Activated naive CD8-positive, alpha-beta T cell treated with anti-CD3 and anti-CD28 coated beads, Interleukin-2, amount 50 U/mL, for 16 hours (primary cell): ENCODE results near the gene PRLH.

Source experiments
- DNase-seq: peaks from one replicate; pipeline ENCODE4 v3.0.0-alpha.2; 2020; ENCODE audit warnings: low read depth, low spot score

PRLH gene

GRCh38 chr2:237566401-237567235 is at the start of gene PRLH:
Gene PRLH, plus strand, starts transcription at chr2:237566574. Its CDS starts 0 bp downstream, at chr2:237566574.
- no peak for DNase-seq

GRCh38 chr2:237517163-237517562 is 49.2 kb upstream of the PRLH start:
- no peak for DNase-seq

GRCh38 chr2:237517990-237518389 is 48.4 kb upstream of the PRLH start:
- DNase-seq = no peak

- DNase-seq = no peak
These were observed 46.7 kb upstream of the PRLH start for GRCh38 chr2:237519506-237520245.

GRCh38 chr2:237520290-237520689 is 46.1 kb upstream of the PRLH start:
- DNase-seq = no peak

GRCh38 chr2:237524631-237525030 is 41.7 kb upstream of the PRLH start:
- no peak for DNase-seq

GRCh38 chr2:237525559-237526157 is 40.7 kb upstream of the PRLH start:
- DNase-seq = no peak

GRCh38 chr2:237527233-237527632 is 39.1 kb upstream of the PRLH start:
- DNase-seq = no peak

GRCh38 chr2:237527766-237528165 is 38.6 kb upstream of the PRLH start:
- no peak for DNase-seq

- DNase-seq = no peak
These were observed 36.6 kb upstream of the PRLH start for GRCh38 chr2:237529452-237530402.

GRCh38 chr2:237530472-237531433 is 35.6 kb upstream of the PRLH start:
- no peak for DNase-seq

- no peak for DNase-seq
These were observed 34.2 kb upstream of the PRLH start for GRCh38 chr2:237532160-237532559.

GRCh38 chr2:237533668-237534161 is 32.7 kb upstream of the PRLH start:
- no peak for DNase-seq

GRCh38 chr2:237534380-237534779 is 32.0 kb upstream of the PRLH start:
- DNase-seq = no peak

- DNase-seq = no peak
These were observed 30.8 kb upstream of the PRLH start for GRCh38 chr2:237535385-237536082.

- no peak for DNase-seq
These were observed 30.3 kb upstream of the PRLH start for GRCh38 chr2:237536083-237536415.

GRCh38 chr2:237536617-237537016 is 29.8 kb upstream of the PRLH start:
- no peak for DNase-seq

GRCh38 chr2:237538001-237538720 is 28.2 kb upstream of the PRLH start:
- no peak for DNase-seq

GRCh38 chr2:237538901-237539300 is 27.5 kb upstream of the PRLH start:
- DNase-seq = no peak
